ENCODE measurements around the gene NUP54. TPM values are rescaled to one million over a fixed set of nuclear protein-coding genes. Genes with fewer than 3 reads are reported as not detected.

The NUP54 gene
- total and polyA plus RNA-seq, 2 experiments from 2014 or later, result 22.0 to 31.6 TPM

DNA sequence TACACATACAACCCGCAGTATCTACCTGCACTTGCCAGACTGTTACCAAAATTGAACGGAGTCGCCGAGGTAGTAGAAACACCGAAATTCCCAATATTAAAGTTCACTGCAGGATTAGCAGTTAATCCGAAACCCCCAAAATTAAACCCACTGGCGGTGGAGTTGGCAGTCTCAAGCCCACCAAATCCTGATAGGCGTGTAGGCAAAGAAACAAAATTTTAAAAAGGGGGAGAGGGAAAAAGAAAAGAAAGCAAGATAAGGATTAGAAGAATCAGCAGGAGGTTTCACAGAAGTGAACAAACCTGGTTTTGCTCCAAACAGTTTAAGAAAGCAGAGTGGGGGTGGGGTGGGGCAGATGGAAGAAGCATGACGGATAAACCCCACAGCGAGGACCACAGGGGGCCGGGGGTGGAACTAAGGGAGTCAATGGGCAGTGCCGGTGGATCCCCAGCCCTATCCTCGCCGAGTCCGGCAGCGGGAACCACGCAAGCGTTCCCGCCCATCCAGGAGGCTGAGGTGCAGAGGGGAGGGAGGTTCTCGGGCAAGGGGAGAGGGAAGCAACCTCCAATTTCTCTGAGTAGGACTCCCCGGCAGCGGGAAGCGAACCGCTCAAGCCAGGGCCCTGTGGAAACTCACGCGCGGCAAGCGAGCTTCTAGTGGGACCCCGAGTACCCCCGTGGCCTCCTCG is 599 bp downstream of the NUP54 start:
- DNase-seq (ENCODE audit: low read depth in 1 of 2, low spot score in 1 of 2), result peak; percentile 82 to 87
- H3K9me3 ChIP-seq (ENCODE audit: low read depth), result no peaks in the 10 kb centered on the region
- no peaks in the 10 kb centered on the region for H3K27me3 ChIP-seq
- H3K36me3 ChIP-seq, result peaks cover 13% of the 10 kb centered on the region
- peak overlapping the region; percentile 95 for H3K4me3 ChIP-seq
- peaks cover 9% of the 10 kb centered on the region for H3K4me1 ChIP-seq (ENCODE audit: low read depth)
- TF ChIP-seq, protein P1, sequence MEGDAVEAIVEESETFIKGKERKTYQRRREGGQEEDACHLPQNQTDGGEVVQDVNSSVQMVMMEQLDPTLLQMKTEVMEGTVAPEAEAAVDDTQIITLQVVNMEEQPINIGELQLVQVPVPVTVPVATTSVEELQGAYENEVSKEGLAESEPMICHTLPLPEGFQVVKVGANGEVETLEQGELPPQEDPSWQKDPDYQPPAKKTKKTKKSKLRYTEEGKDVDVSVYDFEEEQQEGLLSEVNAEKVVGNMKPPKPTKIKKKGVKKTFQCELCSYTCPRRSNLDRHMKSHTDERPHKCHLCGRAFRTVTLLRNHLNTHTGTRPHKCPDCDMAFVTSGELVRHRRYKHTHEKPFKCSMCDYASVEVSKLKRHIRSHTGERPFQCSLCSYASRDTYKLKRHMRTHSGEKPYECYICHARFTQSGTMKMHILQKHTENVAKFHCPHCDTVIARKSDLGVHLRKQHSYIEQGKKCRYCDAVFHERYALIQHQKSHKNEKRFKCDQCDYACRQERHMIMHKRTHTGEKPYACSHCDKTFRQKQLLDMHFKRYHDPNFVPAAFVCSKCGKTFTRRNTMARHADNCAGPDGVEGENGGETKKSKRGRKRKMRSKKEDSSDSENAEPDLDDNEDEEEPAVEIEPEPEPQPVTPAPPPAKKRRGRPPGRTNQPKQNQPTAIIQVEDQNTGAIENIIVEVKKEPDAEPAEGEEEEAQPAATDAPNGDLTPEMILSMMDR (IDR thresholded peaks at IDR 0.05; ENCODE audit: low read depth, low read length), result no peak
- peak overlapping the region; percentile 93 for H3K27ac ChIP-seq

DNA sequence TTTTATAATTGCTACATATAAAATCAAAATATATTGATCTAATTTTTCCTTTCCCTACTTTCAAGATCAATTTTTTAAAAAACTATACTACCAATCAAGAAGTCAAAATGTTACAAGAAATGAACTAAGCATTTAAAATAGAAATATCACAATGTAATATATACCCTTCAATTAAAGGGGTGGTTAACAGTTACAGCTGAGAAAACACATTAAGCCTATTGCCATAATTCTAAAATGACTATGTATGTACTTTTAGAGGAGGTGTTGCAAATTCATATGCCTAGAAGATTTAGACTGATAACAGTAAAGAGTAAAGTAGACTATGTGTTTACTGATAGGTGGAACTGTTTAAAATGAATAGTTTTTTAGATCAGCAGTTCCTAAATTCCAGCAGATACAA is 3.7 kb downstream of the NUP54 start:
- Histone ChIP-seq H3K4me1 (ENCODE audit: low read depth) (peaks cover 9% of the 10 kb centered on the region), H3K27ac (no peak overlapping the region), H3K27me3 (no peaks in the 10 kb centered on the region), H3K36me3 (peaks cover 32% of the 10 kb centered on the region), H3K4me3 (no peak overlapping the region), H3K9me3 (ENCODE audit: low read depth) (no peaks in the 10 kb centered on the region)
- TF ChIP-seq, protein P1 (IDR thresholded peaks at IDR 0.05; ENCODE audit: low read depth, low read length), result no peak
- DNase-seq (ENCODE audit: low read depth in 1 of 2, low spot score in 1 of 2), result no peak

DNA sequence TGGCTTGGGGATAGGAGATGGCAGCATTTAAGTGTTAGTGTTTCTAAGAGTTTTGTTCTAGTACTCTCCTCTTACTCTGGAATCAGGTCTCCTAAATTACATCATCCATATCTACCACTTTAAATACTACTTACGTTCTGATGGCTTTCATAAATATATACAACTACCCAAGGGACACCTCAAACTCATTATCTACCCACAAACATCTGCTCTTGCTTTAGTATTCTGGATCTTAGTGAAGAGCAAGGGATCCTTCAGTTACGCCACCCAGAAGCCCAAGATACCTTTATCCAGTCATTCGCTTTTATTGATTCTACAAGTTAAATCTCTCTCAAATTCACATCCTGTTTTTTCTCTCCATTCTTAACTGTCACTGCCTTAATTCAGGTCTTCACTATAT is 7.0 kb downstream of the NUP54 start:
- H3K36me3 ChIP-seq, result peaks cover 46% of the 10 kb centered on the region
- no peak for DNase-seq (ENCODE audit: low read depth in 1 of 2, low spot score in 1 of 2)
- H3K27me3 ChIP-seq, result no peaks in the 10 kb centered on the region
- H3K27ac ChIP-seq, result no peak overlapping the region
- no peaks in the 10 kb centered on the region for H3K9me3 ChIP-seq (ENCODE audit: low read depth)
- TF ChIP-seq, protein P1 (IDR thresholded peaks at IDR 0.05; ENCODE audit: low read depth, low read length), result no peak
- H3K4me1 ChIP-seq (ENCODE audit: low read depth), result no peaks in the 10 kb centered on the region
- H3K4me3 ChIP-seq, result no peak overlapping the region

DNA sequence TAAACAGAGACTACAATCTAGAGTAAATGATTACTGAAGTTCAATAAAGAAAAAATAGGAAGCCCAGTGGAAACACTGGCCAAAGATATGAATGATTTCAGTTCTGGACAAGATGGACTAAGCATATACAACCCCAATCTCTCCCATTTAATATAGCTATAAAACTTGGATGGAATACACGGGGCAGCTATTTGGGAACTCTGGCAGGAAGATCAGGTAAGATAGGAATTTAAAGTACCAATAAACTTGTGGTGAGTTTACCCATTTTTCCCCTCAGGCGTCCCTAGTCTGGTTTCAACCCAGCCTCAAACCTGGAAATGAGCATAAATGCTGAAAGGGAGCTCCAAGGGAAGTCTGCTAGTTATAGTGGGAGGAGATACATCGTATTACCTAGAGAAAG is 20.4 kb downstream of the NUP54 start:
- H3K4me1 ChIP-seq (ENCODE audit: low read depth), result no peaks in the 10 kb centered on the region
- no peak for DNase-seq (ENCODE audit: low read depth in 1 of 2, low spot score in 1 of 2)
- no peak overlapping the region for H3K4me3 ChIP-seq
- H3K9me3 ChIP-seq (ENCODE audit: low read depth), result no peaks in the 10 kb centered on the region
- TF ChIP-seq, protein P1 (IDR thresholded peaks at IDR 0.05; ENCODE audit: low read depth, low read length), result no peak
- H3K36me3 ChIP-seq, result peaks cover 49% of the 10 kb centered on the region
- H3K27me3 ChIP-seq, result no peaks in the 10 kb centered on the region
- H3K27ac ChIP-seq, result no peak overlapping the region

DNA sequence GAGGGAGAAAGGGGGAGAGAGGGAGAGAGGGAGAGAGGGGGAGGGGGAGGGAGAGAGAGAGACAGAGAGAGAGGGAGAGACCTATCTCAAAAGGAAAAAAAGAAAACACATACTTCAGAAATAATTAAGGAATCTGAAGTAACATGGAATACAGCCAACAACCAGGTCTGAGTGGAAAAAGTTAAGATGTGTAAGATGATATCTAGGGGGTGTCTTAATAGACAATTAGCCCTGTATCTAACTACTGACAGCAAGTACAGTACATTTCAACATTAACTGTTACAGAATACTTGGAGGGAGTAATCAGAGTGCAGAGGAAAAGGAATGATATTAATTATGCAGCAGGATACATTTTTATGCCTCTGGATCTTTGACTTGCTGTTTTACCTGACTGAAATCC is 22.4 kb downstream of the NUP54 start:
- DNase-seq (ENCODE audit: low read depth in 1 of 2, low spot score in 1 of 2), result peak in 1 of 2 donors; percentile 3

More for the DNA sequence above, 22.4 kb downstream of the NUP54 start:
- peaks cover 48% of the 10 kb centered on the region for H3K36me3 ChIP-seq
- H3K27ac ChIP-seq, result no peak overlapping the region
- TF ChIP-seq, protein P1 (IDR thresholded peaks at IDR 0.05; ENCODE audit: low read depth, low read length), result no peak
- H3K4me1 ChIP-seq (ENCODE audit: low read depth), result no peaks in the 10 kb centered on the region
- H3K9me3 ChIP-seq (ENCODE audit: low read depth), result no peaks in the 10 kb centered on the region
- no peaks in the 10 kb centered on the region for H3K27me3 ChIP-seq
- H3K4me3 ChIP-seq, result no peak overlapping the region

Measured in cardiac muscle cell (in vitro differentiated cells and primary cell).